ENCODE results near the gene CLEC2D.

DNA sequence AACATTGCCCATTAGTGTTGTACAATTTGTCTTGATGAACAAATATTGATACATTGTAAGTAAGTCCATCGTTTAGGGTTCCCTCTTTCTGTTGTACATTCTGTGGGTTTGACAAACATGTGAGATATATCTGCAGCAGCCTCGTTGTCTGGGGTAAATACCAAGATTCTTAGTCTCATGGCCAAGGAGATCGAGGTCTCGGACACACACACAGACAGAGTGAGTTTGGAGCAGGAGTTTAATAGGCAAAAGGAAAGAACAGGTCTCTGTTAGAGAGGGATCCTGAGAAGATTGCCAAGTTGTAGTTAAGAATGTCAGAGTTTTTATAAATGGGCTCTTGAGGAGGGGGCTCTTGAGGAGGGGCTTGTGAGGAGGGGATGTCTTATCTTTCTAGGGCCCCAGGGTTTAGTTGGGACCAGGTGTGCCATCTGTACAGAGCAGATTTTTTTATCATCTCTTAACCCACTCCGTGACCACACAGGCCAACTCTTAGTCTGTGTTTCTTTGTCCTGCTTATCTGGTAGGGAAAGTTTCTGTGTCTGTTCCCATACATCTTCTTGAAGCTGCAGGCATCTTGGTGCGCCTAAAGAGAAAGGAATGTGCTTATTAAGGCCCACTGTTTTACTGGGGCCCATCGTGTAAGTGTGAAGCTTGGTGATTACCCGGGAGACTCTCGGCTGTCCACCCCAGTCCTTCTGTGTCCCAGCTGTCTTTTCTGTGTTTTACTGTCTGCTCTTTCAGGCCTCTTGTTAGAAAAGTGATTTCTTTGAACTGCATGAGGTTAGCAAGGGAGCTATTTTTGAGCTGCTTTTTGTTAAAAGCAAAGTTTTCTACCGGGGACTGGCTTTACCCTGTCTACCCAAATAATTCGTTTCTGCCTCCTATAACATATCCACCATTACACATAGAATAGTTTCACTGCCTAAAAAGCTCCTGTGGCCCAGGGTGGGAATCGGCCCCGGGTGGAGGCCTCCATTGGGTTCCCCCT is 22.4 kb upstream of the CLEC2D start:
- TF ChIP-seq, protein P1, sequence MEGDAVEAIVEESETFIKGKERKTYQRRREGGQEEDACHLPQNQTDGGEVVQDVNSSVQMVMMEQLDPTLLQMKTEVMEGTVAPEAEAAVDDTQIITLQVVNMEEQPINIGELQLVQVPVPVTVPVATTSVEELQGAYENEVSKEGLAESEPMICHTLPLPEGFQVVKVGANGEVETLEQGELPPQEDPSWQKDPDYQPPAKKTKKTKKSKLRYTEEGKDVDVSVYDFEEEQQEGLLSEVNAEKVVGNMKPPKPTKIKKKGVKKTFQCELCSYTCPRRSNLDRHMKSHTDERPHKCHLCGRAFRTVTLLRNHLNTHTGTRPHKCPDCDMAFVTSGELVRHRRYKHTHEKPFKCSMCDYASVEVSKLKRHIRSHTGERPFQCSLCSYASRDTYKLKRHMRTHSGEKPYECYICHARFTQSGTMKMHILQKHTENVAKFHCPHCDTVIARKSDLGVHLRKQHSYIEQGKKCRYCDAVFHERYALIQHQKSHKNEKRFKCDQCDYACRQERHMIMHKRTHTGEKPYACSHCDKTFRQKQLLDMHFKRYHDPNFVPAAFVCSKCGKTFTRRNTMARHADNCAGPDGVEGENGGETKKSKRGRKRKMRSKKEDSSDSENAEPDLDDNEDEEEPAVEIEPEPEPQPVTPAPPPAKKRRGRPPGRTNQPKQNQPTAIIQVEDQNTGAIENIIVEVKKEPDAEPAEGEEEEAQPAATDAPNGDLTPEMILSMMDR (IDR thresholded peaks at IDR 0.05), result no peak
- no peak for TF ChIP-seq POLR2A (IDR thresholded peaks at IDR 0.05)

Measured in adrenal gland (tissue), 5 donors.